CMK (cell line): Measurements from ENCODE around the gene RNF4.
"Not testable (repeated sequence)": the region's sequence is repeated elsewhere in the genome, so short reads cannot be mapped to it uniquely, and the experiment has no call there.

Experiments used
- DNase-seq: peaks from one replicate; pipeline ENCODE4 v3.0.0-alpha.2; 2010; ENCODE audit warnings: low read depth

RNF4 gene, protein sequence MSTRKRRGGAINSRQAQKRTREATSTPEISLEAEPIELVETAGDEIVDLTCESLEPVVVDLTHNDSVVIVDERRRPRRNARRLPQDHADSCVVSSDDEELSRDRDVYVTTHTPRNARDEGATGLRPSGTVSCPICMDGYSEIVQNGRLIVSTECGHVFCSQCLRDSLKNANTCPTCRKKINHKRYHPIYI

DNA sequence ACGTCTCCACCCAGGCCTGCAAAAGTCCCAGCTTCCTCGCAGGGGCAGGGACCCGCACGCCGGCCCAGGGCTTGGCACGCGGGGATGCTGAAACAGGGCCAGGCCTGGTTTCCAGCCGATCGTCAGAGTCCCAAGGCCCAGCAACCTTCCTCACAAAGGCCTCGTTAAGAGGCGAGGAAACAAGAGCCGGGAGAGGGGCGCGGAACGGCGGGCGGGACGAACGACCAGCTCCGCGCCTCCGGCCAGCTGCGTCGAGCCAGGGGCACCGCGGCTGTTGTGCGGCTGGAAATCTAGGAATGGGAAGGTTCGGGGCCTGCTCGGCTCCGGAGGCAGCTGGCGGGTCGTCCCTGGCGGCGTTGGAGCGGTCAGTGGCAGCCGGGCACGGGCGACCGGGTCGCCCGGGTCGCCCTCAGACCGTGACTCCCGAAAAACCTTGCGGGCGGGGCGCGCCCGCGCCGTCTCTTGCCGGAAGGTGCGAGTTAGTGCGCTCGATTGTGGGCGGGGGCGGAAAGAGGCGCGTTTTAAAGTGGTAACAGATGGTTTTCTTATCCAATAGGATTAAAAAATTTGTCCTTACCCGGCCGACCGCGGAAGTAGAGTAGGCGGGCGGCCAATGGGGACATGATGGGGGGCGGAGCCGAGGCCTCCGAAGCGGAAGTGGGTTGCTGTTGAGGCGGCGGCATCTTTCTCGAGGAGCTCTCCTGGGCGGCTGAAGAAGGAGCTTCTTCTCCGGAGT is at the start of gene RNF4:
TSS of gene RNF4 (plus strand) at position 651 of the 736 bp plus-strand sequence. CDS start 21,388 bp downstream, outside the sequence.
- peak; percentile 90 for DNase-seq

DNA sequence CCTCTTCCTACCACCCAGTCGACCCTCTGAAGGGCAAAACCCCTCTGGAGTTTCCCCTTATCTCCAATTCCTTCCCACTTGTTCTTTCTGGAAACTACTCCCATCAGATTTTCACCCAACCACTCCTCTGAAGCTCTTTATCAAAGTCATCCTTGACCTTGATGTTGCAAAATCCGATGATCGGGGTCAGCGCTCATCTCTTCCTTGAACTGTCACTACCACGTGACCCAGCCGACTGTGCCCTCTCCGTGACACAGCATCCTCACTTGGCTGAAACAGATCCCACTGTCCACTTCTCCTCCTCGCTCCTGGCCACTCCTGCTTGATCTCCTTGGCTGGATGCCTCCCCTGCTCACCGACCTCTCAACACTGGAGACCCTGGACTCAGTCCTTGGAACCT is 49.1 kb upstream of the RNF4 start:
- DNase-seq = no peak

DNA sequence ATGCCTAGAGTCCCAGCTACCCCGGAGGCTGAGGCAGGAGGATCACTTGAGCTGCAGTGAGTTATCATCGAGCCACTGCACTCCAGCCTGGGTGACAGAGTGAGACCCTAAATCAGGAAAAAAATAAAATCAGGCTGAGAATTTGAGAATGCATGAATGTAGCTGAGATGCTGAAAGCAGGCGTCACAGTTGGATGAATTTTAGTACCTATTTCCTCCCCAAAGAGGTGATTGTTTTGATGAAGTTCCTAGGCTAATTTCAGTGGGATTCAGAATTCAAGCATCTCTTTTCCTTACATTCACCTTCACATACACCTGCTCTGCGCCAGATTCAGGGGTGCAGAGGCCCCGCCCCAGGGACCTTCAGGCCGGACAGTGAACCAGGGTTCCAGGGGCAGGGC is 47.0 kb upstream of the RNF4 start:
- no peak for DNase-seq

DNA sequence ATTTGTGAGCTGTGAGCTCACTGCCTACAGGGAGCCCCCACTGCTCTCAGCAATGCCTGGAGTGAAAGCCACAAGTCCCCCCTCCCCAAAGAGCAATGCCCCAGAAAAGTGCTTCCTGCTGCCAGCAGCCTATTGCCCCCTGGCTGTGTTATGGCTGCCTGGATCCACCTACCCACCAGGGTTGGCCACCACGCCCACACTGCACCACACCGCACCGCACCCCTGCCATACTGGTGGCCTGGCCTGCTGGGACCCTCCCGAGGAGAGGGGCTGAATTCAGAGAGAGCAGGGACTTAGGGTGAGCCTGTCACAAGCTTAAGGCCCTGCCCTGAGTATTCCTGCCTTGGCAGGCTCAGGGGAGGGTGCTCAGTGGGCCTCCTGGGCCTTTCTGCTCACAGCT is 45.8 kb upstream of the RNF4 start:
- DNase-seq = no peak

DNA sequence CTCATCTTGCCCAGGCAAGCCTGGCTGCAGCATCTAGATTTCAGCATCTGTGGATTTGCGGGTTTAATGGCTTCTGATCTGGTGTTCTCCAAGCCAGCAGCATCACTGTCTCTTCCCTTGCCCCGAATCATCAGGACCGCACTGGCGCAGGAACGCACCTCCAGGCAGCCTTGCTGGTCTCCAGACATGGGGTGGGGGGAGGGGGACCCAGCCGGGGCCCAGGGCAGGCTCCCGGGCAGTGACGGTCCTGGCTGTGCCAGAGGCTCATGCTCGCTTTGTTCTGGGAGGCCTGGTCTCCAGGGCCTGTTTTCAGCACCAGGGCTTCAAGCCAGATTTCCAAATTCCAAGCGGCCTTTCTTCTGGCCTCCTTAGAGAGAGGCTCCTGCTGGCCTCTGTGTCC is 45.2 kb upstream of the RNF4 start:
- DNase-seq = no peak

DNA sequence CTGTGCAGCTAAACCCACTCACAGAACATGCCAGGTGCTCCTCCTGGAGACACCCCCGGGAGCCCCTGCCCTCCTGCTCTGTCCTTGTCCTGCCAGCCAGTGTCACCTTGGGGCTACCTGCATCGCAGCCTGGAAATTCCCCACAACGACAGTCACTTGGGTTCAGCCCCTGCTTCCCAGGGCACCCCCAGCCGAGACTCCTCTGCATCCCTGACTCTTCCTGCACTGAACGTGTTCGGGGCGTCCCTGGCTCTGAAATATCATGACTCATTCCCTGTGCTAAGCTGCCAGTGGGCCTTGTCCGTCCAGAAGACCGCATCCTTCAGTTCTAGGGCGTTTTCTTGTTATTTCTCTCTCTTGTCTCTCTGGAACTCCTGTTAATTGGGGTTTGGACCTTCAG is 44.3 kb upstream of the RNF4 start:
- DNase-seq = no peak

DNA sequence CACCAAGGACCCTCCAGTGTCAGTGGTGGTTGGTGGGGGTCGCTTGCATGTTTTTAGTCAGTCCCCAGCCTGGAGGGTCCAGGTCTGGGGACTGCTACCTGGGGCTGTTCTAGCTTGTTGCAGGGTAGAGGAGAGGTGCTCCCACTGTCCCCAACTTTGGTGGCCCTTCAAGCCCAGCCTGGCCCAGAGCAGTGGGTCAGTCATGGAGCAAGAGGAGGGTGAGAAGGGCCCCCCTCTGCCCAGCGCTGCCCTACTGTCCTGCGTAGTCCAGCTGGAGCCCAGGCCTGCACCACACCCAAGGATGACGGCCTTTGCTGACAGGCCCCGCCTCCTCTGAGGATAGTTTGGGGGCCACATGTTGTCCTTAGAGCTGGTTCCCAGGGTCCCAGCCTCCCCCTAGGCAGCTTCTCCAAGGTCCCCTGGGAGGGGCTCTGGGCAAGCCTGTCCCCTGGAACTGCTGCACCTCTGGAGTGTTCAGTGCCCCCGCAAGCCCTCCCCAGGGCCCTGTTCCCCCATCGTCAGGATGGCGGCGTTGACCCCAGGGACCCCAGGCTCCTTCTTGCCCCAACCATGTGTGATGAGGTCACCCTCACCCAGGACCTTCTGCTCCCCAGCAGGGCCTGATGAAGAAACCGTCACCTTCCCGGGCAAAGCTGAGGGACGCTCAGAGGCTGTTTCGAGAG is 43.4 kb upstream of the RNF4 start:
- DNase-seq = no peak

DNA sequence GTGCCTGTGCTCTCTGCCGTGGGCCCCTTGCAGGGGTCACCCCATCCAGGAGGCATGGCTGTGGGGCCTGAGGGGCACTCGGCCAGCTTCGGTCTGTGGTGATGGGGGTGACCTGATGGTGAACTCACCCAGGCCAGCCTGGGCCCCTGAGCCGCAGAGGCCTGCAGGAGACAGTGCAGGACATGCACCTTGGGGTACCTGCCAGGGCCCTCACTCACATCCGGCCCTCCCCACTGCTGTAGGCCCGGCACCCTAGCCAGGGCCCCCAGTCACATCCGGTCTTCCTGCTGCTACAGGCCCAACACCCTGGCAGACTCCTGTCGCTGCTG is 42.9 kb upstream of the RNF4 start:
- no peak for DNase-seq

DNA sequence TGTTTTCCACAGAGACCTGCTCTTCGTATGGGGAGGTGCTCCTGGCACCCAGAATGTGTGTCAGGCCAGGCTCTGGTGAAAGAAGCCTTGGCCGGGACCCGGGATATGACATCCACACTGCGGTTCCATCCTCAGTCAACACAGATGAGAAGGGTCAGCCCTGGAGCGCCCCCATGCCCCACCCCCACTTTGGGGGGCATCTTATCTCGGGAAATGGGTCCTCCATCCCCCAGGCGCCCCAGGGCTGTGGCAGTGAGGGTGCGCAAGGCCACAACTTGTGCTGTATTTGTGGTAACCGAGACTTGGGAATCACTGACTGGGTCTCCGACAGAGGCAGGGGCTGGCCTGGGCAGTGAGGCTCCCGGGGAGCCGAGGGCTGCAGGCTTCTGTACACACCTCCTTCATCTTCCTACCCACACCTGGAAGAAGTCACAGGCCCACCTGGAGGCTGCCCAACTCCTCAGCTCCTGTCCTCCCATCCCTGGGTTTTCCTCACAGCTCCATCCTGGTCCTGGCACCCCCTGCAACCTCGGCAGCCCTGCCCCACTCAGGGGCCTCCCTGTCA is 42.1 kb upstream of the RNF4 start:
- DNase-seq = no peak

DNA sequence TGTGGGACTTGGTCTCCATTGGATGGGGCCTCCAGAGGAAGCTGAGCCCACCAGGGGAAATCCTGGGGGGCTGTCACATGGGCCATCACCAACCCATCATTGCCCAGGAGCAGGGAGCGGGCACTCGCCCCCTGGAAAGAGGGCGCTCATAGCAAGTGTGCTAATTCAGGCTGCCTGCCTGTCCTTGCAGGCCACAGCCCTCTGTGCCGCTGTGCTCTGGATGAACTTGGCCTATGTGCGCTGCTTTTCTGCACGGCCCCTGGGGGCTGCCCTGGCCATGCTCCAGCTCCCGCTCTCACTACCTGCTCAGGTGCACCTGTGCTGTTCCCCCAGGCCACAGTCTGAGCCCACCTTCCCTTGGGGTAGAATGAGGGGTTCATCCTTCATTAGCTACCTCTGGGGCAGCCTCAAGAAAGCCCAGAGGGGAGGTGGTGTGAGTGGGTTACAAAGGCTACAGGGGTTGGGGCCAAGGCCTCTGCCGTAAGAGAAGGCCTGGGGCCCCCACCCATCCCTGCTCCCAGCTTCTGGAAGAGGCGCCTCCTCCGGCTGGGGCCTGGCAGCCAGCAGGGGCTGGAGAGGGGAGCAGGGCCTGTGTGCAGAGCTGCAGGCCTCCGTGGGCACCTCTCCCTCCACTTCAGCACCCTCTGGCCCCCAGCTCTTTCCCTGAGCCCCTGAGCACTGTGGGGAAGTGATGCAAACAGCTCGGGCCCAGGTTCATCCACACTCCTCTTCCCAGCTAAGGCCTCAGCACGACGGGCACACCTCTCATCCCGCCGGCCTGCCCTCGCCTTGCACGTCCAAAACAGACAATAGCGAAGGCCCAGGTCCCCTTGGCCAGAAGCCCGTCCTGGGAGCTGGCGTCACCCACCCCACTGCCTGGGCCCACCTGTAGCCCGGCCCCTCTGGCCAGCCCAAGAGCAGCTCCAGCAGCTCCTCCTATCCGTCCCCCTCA is 41.2 kb upstream of the RNF4 start:
- DNase-seq = no peak

DNA sequence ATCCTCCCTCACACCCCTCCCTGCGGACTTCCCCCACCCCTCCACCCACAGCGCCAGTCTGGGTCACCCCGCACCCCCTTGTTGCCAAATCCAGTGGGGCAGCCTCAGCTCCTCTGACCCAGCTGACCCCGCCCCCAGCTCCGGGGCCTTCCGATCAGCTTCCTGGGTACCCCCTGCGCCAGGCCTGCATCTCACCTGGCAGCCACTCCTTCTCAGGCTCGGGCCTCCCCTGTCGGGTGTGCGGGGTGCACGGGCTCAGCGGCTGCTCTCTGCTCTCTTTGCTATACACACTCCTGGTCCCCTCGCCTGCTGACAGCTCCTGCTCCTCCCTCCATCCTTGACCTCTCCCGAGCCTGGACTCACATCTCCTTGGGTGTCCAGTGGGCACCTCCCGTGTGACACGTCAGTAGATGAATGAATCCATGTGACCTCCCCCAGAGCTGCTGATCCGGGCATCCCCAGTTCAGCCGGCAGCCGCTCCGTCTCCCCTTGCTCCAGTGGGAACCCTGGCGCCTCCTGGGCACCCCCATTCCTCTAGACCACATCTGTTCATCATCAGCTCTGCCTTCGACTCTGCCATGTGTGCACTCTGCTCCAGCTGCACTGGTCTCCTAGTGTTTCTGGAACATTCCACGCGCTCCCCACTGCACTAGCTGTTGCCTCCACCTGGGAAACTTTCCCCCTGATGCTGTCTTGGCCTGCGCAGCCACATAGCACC is 40.3 kb upstream of the RNF4 start:
- no peak for DNase-seq

DNA sequence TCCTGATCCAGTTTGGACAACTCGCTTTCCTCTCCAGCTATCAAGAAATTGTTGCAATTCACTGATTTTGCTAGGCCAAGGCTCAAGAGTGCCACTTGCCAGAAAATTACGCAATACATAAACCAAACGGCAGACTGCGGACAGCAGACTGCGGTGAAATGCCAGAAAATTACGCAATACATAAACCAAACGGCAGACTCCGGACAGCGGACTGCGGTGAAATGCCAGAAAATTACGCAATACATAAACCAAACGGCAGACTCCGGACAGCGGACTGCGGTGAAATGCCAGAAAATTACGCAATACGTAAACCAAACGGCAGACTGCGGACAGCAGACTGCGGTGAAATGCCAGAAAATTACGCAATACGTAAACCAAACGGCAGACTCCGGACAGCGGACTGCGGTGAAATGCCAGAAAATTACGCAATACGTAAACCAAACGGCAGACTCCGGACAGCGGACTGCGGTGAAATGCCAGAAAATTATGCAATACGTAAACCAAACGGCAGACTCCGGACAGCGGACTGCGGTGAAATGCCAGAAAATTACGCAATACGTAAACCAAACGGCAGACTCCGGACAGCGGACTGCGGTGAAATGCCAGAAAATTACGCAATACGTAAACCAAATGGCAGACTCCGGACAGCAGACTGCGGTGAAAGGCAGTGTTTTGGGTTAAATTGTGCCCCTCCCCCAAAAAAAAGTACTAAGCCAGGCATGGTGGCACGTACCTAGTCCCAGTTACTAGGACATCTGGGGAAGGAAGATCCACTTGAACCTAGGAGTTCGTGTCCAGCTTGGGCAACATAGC is 38.8 kb upstream of the RNF4 start:
- DNase-seq = not testable (repeated sequence)

DNA sequence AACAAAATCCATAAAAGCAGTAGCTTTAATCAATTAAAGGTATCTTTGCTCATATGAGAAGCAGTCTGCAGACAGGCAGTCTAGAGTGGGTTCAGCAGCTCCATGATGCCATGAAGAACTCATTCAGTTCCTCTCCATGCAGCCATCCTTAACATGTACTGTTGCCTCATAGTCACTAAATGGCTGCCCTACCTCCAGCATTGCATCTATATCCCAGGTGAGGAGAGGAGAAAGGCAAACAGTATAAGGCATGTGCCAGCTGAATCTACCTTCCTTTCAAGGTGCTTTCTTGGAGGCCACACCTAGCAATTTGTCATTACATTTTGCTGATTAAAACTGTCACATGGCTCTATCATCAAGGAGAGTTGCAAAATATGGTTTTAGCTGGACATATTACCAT is 36.9 kb upstream of the RNF4 start:
- no peak for DNase-seq

DNA sequence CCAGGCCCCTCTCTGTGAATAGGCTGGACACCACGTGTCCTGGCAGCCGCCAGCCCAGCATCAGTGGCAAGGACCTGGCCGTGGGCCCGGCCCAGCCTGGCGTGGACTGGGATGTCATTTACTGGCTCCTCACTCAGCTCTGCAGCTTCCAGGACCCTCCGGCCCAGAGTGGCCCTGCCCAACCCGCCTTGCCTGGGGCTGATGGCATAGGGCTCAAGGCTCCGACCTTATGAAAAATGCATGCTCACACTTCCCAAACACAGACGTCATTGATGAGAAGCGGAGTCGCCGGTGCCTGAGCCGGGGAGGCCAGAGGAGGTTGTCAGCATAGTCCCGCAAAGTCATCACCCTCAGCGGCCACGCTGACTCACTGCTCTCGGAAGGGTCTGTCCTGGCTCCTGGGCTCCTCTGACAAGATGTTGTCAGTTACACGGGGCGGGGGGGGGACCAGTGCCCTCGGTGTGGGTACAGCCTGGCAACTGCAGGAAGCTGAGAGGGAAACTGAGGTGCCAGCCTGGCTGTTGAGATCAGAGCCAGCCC is 35.8 kb upstream of the RNF4 start:
- no peak for DNase-seq

DNA sequence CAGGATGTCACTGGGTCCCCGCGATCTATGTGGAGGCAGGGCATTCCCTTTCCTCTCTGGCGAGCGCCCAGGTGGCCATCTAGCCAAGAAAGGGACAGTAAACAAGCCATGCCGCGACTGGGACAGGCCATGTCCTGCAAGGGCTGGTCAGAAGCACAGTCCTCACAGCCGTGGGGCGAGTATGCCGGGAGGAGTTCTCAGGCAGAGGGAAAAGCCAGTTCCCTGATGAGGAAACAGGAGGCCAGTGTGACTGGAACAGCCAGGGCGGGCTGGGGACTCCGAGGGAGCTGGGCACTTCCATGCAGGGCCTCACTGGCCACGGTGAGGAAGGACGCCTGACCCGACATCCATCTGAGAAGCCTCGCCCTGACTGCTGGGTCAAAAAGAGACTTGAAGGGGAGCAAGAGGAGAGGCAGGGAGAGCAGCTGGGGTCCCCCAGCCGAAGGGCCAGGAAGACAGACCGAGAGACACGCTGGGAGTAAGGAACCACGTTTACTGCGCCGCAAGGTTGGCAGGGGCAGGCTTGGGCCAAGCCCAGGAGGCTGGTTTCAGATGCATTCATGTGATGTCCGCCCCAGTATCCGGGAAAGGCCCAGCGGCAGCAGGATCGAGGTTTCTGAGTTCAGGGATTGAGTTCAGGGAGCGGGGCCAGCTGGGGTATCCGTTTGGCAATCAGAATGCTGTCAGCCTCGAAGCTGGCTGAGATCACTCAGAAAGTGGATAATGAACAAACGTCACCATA is 35.1 kb upstream of the RNF4 start:
- no peak for DNase-seq

DNA sequence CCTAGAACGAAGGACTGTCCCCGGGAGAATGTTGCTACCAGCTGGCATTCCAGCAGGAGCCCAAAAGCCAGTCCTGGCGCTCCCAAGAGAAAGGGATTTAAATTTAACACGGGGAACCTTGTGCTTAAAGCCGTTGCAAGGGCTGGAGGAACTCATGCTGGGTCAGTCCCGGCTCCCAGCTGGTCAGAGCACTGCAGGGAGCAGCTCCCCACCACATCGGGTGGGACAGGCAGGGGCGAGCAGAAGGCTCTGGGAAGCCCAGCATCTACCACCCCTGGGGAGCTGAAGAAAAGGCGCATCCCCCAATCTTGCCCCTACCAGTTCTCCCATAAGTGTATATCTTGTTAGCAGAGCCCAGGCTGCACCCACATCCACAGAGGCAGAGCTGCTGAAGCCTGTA is 34.5 kb upstream of the RNF4 start:
- no peak for DNase-seq

DNA sequence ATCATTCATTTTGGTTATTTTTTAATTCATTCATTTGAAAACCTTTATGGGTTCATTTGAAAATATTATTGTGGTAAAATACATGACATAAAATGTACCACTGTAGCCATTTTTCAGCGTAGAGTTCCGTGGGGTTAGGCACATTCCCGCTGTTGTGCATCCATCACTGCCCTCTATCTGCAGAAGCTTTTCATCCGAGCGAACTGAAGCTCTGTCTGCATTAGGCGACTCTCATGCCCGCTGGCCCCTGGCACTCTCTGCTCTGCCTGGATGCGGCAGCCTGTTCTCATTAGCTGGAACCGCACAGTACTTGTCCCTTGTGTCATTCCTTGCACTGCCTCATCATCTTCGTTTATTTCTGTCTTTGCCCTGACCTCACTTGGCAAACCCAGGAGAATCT is 32.6 kb upstream of the RNF4 start:
- DNase-seq = no peak

DNA sequence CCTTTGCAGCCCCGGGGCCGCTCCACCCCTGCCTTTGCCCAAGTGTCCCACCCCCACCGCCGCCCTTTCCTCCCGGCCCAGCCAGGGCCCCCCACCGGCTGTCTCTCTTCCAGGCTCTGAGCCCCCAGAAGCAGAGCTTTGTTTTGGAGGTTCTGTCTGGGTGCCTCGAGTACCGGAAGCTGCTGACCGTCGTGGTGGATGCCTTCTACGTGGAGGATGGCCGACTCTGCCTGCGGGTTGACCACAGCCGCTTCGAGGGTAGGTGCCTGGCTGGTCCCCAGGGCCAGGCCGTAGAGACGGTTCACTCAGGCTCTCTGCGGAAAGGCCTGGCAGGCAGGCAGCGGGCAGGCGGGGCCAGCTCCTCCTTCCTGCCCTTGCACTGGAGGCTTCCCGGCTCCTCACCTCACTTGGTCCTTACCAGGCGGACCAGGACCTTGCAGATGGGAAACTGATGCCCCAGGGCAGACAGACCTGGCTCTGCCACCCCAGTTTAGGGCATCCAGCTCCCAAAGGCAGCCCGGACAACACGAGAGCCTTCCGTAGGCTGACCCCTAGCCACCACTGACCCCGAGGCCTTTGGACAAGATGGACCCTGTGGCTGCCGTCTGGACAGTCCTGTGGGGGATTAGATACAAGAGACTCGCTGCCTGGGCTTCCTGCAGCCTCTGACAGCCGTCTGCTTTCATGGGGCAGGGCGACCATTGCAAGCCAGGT is 32.0 kb upstream of the RNF4 start:
- DNase-seq = no peak
